Erythroblast (primary cell): ENCODE measurements around the gene LRP1B.

Experiments used
- DNase-seq, 2 experiments: peaks; one replicate each; lab custom pipeline; 2025; lab: John Stamatoyannopoulos, UW
- GATA1 ChIP-seq: IDR thresholded peaks from 2 replicates; pipeline ENCODE4 v1.6.1; 2011; ENCODE audit warnings: low read depth, mild to moderate bottlenecking, control low read depth, low read length, moderate library complexity
- POLR2A ChIP-seq: IDR thresholded peaks from 2 replicates; pipeline ENCODE4 v1.6.1; 2011; ENCODE audit warnings: mild to moderate bottlenecking, low read length

The LRP1B gene

DNA sequence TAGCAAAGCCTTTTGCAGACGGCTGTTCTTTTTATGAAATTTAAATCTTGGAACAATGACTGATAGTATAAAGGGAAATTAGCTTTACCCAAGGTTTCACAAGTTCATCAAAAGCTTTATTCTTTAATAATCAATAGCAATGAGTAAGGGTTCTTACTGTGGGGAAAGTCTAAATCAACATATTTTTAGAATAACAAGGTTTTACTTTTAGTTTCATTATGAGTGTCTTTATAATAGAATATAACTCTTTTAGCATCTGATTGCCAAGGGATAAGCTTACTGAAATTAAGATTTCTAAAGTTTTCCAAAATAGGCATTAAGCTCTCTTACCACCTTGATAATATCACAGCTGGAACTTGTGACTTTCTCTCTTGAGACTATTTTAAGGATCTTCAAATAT is 1489.7 kb downstream of the LRP1B start:
- DNase-seq, result no peak
- TF ChIP-seq GATA1 (no peak), POLR2A (no peak)

DNA sequence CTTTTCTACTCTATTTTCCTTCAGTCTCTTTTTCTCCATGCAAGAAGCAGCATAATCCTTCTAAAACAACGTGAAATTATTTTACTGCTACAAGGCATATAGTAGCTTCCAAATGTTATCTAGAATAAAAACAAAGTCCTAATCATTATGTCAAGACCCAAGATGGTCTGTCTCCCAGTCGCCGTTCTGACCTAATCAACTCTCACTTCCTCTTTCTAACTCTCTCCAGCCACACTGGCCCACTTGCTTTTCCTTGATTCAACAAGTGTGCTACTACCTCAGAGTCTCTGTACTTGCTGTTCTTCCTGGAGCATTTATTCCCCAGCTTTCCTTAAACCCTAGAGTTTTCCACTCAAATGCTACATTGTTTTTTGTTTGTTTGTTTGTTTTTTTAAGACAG is 1491.2 kb downstream of the LRP1B start:
- DNase-seq, result no peak
- no peak for TF ChIP-seq GATA1
- no peak for TF ChIP-seq POLR2A

DNA sequence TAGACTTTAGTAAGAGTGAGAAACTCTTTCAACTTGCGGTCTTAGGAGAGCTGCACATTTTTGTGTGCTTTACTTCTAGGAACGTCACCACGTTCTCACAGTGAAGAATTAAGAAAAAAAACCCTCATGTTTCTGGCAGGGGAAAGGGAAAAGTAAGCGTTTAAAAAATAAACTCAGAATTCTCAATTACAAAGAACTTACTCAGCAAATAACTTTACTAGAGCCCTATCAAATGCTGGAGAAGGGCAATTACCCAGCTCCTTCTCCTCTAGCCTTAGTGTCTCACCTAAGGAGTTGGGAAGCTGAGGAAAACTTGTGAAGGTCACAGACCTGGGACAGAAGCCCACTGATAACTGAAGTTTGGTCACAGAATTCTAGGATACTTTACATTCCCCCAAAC is 1500.3 kb downstream of the LRP1B start:
- TF ChIP-seq GATA1 (no peak), POLR2A (no peak)
- DNase-seq, result no peak

DNA sequence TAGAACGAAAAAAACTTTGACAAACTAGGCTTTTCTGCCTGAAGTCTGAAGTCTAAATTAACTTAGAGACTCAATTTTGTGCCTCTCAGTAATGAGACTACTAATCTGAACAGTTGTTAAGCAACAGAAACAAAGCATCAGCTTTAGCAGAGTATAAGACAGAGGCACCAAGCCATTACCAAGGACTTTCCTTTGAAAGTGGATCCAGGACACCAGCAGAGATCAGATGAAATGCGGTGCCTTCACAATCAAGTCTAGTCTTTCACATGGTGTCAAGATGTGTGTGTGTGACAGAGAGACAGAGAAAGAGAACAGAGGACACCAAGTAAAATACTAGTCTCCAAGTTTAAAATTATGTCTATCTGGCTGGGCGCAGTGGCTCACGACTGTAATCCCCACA is 1502.9 kb downstream of the LRP1B start:
- TF ChIP-seq POLR2A, result no peak
- no peak for TF ChIP-seq GATA1

DNA sequence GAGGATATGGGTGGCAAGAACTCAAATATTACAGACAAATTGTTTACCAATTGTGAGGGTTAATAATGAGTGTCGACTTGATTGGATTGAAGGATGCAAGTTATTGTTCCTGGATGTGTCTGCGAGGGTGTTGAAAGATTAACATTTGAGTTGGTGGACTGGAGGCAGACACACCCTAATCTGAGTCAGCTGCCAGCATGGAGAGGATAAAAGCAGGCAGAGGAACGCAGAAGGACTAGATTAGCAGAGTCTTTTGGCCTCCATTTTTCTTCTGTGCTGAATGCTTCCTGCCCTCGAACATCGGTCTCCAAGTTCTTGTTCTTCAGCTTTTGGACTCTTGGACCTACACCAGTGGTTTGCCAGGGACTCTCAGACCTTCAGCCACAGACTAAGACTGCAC is 1503.7 kb downstream of the LRP1B start:
- no peak for DNase-seq
- TF ChIP-seq POLR2A, result no peak
- no peak for TF ChIP-seq GATA1

More for the DNA sequence above, 1502.9 kb downstream of the LRP1B start:
- no peak for DNase-seq

DNA sequence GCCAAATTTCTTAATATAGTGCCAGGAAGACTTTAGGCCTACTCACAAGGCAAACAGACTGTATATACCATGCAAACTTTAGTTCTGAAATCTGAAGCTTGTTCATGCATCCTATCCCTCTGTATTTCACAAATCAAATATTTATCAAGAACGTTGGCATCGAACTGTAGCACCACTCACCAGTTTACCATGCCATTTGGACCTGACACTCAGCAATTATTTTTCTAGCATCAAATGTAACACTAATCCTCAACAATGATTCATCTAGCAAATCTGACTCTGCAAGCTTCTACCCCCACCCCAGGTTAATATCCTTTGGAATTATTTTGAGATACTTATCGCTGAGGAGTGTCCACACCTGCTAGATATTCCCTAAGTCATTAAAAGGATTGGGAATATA is 1506.6 kb downstream of the LRP1B start:
- TF ChIP-seq POLR2A (no peak), GATA1 (no peak)
- DNase-seq, result no peak

DNA sequence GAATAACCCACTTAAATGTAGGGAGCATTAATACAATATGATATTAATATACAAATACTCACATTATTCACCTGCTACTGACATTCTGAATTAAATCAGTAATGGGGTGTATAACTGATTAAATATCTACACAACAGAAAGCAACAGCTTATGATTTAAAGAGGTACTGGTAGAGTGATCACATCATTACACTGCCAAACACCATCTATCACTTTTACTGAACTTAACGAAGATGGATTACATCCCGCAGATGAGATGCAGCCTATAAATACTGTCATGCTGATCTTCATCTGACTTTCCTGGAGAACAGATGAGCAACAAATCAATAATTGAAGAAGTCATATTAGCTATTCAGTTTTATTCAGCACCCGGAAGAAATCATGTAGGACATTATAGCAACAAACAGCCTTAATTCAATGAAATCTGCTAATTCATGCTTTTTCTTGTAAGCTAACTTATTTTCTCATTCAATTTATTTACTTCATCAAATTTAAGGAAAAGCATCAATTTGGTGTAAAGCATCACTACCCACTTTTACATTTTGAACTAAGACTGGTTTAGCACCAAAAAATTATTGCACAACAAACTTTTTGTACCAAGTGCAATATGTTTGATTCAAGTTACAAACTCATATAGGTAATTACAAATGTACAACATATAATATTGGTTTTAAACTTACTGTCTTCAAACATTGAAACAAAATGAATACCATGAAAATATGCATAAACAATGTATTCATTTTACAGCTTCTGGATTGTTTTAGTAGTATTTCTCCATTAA is 1509.0 kb downstream of the LRP1B start:
- TF ChIP-seq POLR2A, result no peak
- no peak for TF ChIP-seq GATA1
- DNase-seq, result no peak

DNA sequence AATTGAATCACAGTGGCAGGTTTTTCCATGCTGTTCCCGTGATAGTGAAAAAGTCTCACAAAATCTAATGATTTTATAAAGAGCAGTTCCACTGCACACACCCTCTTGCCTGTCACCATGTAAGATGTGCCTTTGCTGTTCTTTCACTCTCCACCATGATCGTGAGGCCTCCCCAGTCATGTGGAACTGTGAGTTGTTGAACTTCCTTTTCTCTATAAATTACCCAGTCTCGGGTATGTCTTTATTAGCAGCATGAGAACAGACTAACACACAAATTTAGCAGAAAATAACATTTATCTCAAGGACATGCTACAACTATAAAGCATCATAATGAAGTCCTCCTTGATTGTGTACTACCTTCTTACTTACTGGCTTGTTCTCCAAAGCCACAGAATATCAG is 1526.0 kb downstream of the LRP1B start:
- TF ChIP-seq POLR2A (no peak), GATA1 (no peak)
- no peak for DNase-seq

DNA sequence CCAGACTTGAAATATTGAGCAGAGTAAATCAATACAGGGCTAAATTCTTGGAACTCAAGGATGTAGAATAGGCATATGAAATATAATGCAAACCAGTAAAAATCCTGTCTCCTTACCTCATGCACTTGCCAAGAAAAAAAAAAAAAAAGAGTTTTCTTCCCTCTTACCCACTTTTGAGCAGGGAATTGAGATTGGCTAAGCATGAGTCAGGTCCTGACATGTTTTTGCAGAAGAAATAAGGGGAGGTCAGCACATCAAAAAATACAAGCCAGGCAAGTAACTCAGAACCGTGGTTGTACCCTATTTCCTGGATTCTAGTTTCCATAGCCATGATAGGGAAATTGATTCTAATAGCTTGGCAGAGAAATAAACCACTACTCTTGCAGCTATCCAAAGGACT is 1526.7 kb downstream of the LRP1B start:
- TF ChIP-seq POLR2A, result no peak
- no peak for TF ChIP-seq GATA1
- no peak for DNase-seq

DNA sequence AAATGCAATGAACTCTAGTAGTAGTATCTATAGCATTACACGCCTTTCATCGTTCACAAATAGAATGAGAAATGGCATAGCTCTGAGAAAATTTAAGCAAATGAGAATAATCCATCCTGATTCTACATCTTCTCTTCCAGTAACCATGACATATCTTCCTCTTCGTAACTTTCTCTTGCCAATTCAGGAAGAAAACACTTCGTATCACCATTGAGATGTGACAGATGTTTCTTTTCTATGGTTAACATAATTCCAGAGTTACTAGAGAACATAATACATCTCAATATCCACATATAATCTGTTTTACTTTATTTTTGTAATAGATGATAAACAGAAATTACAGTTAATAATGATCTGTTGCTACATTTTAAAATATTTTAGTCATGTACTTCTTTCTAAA is 1527.4 kb downstream of the LRP1B start:
- no peak for DNase-seq

DNA sequence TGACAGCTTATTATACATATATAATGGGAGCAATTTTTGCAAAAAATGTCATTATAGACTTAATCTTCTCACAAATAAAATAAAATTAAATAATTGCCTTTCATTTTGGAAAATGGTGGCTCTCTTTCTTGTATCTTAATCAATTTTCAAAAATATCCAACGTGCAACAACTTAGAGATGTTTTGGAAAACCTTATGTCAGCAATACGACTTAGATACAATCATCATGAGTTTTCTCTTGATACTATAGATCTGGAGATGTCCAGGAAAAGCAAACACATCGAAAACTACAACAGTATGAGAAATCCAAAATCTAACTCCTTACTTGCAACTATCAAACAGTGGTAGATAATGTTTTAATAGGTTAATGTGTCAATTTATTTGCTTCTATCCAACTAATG is 1529.0 kb downstream of the LRP1B start:
- DNase-seq, result no peak
- TF ChIP-seq GATA1, result no peak
- no peak for TF ChIP-seq POLR2A

More for the DNA sequence above, 1527.4 kb downstream of the LRP1B start:
- TF ChIP-seq POLR2A, result no peak
- no peak for TF ChIP-seq GATA1

DNA sequence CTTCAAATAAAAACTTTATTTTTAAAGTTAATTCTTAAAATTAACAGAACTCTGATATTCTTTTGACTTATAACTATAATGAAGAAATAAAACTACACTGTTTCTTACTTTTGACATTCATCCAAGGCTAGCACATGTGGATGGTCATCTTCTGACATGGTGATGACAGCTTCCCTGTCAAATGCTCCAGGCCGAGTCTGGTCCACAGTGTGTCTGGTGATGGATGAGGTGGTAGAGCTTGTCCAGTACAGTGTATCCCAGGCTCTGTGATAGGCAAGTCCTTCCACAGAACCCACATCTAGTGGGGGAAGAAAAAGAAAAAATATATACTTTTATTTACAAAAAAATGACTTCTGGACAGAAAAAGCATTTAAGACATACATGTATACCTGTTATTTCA is 1529.5 kb downstream of the LRP1B start:
- no peak for DNase-seq
- TF ChIP-seq GATA1 (no peak), POLR2A (no peak)

DNA sequence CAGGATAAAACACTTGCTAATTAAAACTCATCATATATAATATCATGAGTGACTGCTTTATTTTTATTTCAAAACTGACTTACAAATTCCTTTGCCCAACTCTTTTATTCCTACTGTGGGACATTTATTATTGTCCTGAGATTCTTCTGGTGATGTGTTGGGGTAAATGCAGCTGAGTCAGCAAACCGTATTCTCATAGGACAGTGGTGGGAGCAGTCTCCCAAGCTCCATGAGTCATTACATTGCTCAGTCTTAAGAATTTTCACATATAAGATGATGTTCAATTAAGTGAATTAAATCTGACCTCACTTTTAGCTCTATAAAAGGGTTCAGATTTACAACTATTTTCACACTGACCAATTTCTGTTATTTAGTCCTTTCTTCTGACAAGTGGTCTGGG is 1530.7 kb downstream of the LRP1B start:
- no peak for TF ChIP-seq GATA1
- no peak for TF ChIP-seq POLR2A
- DNase-seq, result no peak

DNA sequence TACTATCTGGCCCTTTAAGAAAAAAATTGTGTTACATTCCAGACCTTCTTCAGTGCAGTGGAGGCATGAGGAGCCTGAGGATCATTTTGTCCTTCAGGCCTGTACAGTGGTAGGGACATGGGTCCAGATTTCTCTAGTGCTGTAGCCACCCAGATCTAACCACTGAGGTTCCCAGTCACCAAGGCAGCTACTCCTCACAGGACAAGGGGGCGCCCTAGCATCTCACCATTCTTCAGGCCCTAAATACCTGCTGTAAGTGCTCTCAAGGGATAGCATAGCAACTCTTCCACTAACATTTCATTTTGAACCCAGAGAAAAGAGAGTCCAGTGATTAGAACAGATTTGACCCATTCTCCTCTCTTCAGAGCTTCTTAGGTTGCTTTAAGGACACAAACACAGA is 1533.0 kb downstream of the LRP1B start:
- TF ChIP-seq GATA1, result no peak
- TF ChIP-seq POLR2A, result no peak
- DNase-seq, result no peak

DNA sequence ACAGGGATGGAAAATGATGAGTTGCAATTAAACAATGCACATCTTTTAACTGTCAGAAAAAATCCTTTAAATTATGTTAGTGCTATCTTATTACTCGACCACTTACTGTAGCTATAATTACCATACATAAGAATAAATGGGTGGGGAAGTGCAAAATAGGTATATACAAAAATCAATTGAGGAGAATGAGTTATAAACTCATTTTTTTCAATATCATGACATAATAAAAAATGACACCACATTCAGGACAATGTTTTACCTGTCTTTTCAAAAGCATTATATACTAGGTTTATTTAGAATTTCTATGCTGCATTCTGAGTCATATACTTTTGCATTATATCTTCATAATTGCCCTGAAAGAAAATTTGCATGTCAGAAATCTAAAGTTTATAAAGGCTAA is 1533.6 kb downstream of the LRP1B start:
- DNase-seq, result no peak
- TF ChIP-seq POLR2A, result no peak
- TF ChIP-seq GATA1, result no peak
